Stimulated activated CD8-positive, alpha-beta memory T cell treated with anti-CD3 and anti-CD28 coated beads, Interleukin-7, amount 100 ng/mL, for 1 hour (primary cell): ENCODE results near the gene SPON1.

Experiments used
- DNase-seq, 2 donors: peaks; one replicate each; pipeline ENCODE4 v3.0.0-alpha.2; 2020; ENCODE audit warnings: low read depth in 2 of 2

Gene SPON1

DNA sequence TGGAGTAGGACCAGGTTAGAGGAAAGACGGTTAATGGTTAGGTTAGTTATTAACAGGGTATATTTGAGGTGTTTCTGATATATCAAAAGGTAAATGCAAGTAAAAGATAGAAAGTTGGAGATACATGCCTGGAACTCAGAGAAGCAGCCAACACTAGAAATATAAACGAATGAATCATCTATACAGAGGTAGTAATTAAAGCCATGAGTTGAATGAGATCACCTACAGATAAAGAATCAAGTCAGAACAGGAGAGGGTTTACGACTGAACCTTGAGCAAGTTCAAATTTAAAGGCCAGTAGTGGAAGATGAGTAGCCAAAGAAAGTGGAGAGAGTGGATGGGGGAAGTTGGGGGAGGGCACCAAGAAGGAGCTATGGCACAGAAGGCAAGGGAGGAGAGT, 73.9 kb downstream of the SPON1 start:
- no peak for DNase-seq

DNA sequence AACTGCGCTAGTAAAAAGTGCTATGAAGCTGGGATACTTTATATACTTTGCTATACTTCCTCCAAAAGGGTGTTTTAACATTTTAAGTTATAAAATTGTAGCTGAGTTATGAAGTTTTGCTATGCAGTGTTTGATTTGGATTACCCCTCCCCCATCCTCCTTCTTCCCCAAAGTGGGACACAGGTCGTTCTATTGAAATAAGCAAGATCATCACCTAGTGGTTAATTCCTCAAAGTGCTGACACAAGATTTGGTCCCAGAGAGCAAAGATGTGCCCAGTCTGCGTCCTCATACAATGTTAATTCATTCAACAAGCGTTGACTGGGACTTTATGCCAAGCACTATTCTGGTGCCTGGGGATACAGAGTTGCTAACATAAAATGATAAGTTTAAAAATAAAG, 78.5 kb downstream of the SPON1 start:
- no peak for DNase-seq

GRCh38 chr11:14041565-14041964, 79.0 kb downstream of the SPON1 start:
- no peak for DNase-seq

- DNase-seq = no peak
These were observed 80.4 kb downstream of the SPON1 start for GRCh38 chr11:14042686-14043465.

GRCh38 chr11:14044916-14045315, 82.4 kb downstream of the SPON1 start:
- DNase-seq = no peak

GRCh38 chr11:14045417-14045816, 82.9 kb downstream of the SPON1 start:
- DNase-seq = no peak

DNA sequence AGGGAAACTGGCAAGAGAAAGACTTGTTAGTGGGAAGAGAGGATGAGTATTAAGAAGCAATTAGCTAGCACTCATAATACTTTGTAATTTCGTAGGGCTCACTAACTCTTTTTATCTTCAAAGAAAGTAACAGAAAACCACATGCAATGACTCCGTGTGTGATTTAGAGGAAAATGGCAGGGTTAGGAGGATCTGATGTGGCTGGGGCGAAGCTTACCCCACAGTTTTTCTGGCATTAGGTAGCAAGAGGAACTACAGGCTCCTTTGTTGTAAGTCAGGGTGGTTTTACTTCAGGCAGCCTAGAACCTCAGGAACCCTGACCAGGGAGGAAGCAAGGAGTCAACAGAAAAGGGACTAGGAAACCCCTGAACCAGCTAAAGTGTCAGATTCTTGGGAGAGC, 89.7 kb downstream of the SPON1 start:
- DNase-seq = no peak

- no peak for DNase-seq
These were observed 91.9 kb downstream of the SPON1 start for GRCh38 chr11:14054116-14055107.

DNA sequence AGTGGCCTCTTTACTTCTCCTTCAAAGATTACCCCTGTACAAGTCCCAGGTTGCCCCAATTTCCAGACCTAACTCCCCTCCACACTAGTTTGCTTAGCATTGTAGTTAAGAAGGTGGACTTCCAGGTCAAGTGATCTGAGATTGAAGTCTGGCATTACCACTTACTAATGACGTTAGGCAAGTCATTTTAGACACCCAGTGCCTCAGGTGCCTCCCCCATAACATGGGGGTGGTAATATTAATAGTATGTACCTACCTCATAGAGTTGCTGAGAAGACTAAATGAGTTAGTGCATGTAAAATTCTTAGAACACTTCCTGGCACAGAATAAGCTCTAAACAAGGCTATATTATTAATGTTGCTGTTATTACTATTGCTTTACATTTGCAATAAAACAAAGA, 93.4 kb downstream of the SPON1 start:
- DNase-seq = no peak

GRCh38 chr11:14058061-14058460, 95.5 kb downstream of the SPON1 start:
- no peak for DNase-seq

DNA sequence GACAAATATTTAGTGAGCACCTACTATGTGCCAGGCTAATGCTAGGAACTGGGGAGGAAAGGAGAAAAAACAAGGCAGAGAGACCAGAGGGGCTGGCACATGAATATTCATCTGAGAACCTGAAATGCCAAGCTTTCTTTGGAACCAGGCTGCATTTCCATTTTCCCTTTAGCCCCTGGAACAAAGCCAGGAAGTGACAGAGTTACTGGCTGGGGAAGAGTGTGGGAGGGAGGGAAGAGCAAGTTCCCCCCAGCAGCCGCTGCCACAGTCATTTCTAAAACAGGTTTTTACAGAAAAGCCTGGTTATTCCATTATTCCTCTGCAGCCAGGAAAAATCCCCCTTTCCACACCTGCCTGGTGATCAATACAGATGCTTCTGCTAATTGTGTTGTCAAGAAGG, 97.0 kb downstream of the SPON1 start:
- DNase-seq = no peak

GRCh38 chr11:14061721-14062120, 99.2 kb downstream of the SPON1 start:
- DNase-seq = no peak

DNA sequence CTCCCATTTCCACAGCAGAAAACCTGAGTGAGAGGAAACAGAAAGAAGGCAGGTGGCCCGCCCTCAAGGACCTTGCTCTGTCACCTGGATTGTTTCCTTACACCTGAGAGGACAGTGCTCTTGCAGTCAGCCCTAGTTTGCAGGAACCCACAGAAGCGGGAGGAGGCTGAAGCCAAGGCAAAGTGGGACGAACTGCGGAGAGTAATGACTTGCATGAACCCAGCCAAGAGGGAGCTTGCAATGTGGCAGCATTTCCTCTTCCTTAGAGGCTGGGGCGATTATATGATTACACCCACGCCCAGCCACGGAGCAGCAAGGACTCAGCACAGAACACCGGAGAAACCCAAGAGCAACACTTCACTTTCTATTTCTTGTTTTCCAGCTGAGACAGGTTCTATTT, 102.6 kb downstream of the SPON1 start:
- no peak for DNase-seq

- DNase-seq = no peak
These were observed 103.2 kb downstream of the SPON1 start for GRCh38 chr11:14065681-14066080.

GRCh38 chr11:14067686-14068085, 105.2 kb downstream of the SPON1 start:
- no peak for DNase-seq

GRCh38 chr11:14070896-14071295, 108.4 kb downstream of the SPON1 start:
- no peak for DNase-seq

- no peak for DNase-seq
These were observed 111.4 kb downstream of the SPON1 start for GRCh38 chr11:14073849-14074476.

DNA sequence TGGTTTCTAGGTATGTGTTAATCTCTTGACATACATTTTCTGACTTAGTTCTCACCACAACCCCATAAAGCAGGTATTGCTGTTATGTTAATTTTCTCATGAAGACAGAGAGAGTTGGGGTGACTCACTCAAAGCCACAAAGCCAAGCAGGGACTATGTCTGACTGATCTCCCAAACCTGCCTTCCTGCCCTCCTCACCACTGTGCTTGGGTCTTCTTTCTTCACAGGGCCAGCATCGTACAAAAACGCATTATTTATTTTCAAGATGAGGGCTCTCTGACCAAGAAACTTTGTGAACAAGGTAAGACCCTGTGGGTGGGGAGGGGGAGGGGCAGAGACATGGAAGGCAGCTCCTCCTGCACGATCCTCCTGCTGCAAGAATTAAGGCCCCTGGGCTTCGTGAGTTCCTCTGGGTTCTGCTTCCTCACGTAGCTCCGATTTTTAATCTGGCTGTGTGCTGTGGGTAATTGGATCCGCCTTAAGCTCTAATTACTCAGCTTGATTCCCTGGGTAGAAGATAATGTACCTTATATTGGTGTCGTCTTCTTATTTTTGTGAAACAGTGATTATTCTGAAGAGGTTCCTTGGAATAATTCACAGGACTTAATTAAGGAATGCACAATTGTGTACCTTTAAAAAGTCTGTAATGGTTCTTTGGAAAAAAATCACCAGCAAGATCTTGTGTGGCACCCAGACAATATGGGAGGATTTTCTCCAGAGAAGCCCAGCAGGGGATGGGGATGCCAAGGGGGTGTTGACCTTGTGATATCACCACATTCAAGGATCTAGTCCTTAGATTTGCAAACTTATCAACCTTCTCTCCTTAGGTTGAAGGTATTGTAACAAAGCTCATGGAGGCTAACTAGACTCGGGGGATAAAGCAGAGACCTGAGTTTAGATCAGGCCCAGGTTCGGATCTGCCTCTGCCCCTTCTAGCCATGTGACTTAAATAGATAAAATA, 112.9 kb downstream of the SPON1 start:
- DNase-seq = peak; percentile 5 to 6

GRCh38 chr11:14079011-14079410, 116.5 kb downstream of the SPON1 start:
- DNase-seq = no peak

GRCh38 chr11:14079797-14080196, 117.3 kb downstream of the SPON1 start:
- no peak for DNase-seq

- DNase-seq = no peak
These were observed 119.2 kb downstream of the SPON1 start for GRCh38 chr11:14081581-14082231.
